PC-9 (cell line): Measurements from ENCODE around the gene SMIM9. TPM values are rescaled to one million over a fixed set of nuclear protein-coding genes. Genes with fewer than 3 reads are reported as not detected.

Experiments
- BruUV-seq: library from RNA; stranded (reverse); fragments of 400-500 nt; replicated peaks from 2 replicates; lab custom pipeline; 2021; lab: Mats Ljungman, UMichigan
- CTCF ChIA-PET: fragments of 300-600 bp; sonication (Branson Sonifier 250); formaldehyde crosslinking; loops from one replicate; lab custom pipeline; 2022; ENCODE audit warnings: antibody characterized with exemption; lab: Charles Lee
- POLR2A ChIA-PET: fragments of 300-600 bp; sonication (Branson Sonifier 250); formaldehyde crosslinking; loops from one replicate; lab custom pipeline; 2022; ENCODE audit warnings: antibody characterized with exemption; ENCODE audit not compliant: unreplicated experiment; lab: Charles Lee
- DNase-seq, 2 experiments: peaks; one replicate each; pipeline versions ENCODE4 v3.0.0 to v3.0.0-alpha.2; 2015 to 2022; ENCODE audit warnings: mixed read lengths in 1 of 2
- H2AFZ ChIP-seq: fragments of 200-600 bp; sonication (generic); 2 replicates; pipeline ENCODE4 v1.8.1; 2017; ENCODE audit warnings: antibody characterized with exemption
- H3F3A ChIP-seq: fragments of 200-600 bp; sonication (generic); 2 replicates; pipeline ENCODE4 v1.8.1; 2017; ENCODE audit warnings: antibody characterized with exemption, mild to moderate bottlenecking, low read depth; ENCODE audit not compliant: insufficient read depth
- H3K27ac ChIP-seq: fragments of 200-600 bp; sonication (generic); 2 replicates; pipeline ENCODE4 v1.6.1; 2016; ENCODE audit warnings: mixed run types
- H3K27me3 ChIP-seq: fragments of 200-600 bp; sonication (generic); 2 replicates; pipeline ENCODE4 v1.6.1; 2016; ENCODE audit warnings: low read depth, mixed run types; ENCODE audit not compliant: insufficient read depth
- H3K36me3 ChIP-seq: fragments of 200-600 bp; sonication (generic); 2 replicates; pipeline ENCODE4 v1.6.1; 2016; ENCODE audit warnings: low read depth, mixed run types
- H3K4me1 ChIP-seq: fragments of 200-600 bp; sonication (generic); replicated peaks from 2 replicates; pipeline ENCODE4 v1.6.1; 2016; ENCODE audit warnings: mixed run types; ENCODE audit not compliant: insufficient read depth
- H3K4me2 ChIP-seq: fragments of 200-600 bp; sonication (generic); 2 replicates; pipeline ENCODE4 v1.6.1; 2017; ENCODE audit warnings: mixed run types
- H3K4me3 ChIP-seq: fragments of 200-600 bp; sonication (generic); 2 replicates; pipeline ENCODE4 v1.6.1; 2016; ENCODE audit warnings: mixed run types
- H3K79me2 ChIP-seq: fragments of 200-600 bp; sonication (generic); 2 replicates; pipeline ENCODE4 v1.6.1; 2017; ENCODE audit warnings: low read depth, mixed run types
- H3K9me2 ChIP-seq: fragments of 200-600 bp; sonication (generic); 2 replicates; pipeline ENCODE4 v1.8.1; 2017; ENCODE audit warnings: mild to moderate bottlenecking; ENCODE audit not compliant: insufficient read depth
- H3K9me3 ChIP-seq: fragments of 200-600 bp; sonication (generic); 2 replicates; pipeline ENCODE4 v1.8.1; 2016; ENCODE audit warnings: low read depth; ENCODE audit not compliant: insufficient read depth
- H4K20me1 ChIP-seq: fragments of 200-600 bp; sonication (generic); 2 replicates; pipeline ENCODE4 v1.8.1; 2017; ENCODE audit not compliant: insufficient read depth
- EZH2 ChIP-seq: fragments of 200-600 bp; sonication (generic); IDR thresholded peaks from 2 replicates; pipeline ENCODE4 v1.8.0; 2017; ENCODE audit warnings: antibody characterized with exemption, low read depth
- intact Hi-C: fragments of 100-400 bp; cut with micrococcal nuclease; formaldehyde crosslinking; loops from one replicate; pipeline ENCODE4 v1.10.0; 2022; ENCODE audit not compliant: unreplicated experiment
- total RNA-seq: library from RNA; stranded (reverse); gene quantifications from 2 replicates; pipeline ENCODE4 v1.2.3, GENCODE V29; 2021
- TF ChIP-seq, protein P1 (sequence below): fragments of 200-600 bp; sonication (generic); conservative IDR thresholded peaks from 2 replicates; pipeline ENCODE4 v1.6.1; 2017; ENCODE audit warnings: mixed run types, antibody characterized with exemption, mild to moderate bottlenecking, moderate library complexity

Gene SMIM9
- total RNA-seq, 1 experiment from 2014 or later: not detected

DNA sequence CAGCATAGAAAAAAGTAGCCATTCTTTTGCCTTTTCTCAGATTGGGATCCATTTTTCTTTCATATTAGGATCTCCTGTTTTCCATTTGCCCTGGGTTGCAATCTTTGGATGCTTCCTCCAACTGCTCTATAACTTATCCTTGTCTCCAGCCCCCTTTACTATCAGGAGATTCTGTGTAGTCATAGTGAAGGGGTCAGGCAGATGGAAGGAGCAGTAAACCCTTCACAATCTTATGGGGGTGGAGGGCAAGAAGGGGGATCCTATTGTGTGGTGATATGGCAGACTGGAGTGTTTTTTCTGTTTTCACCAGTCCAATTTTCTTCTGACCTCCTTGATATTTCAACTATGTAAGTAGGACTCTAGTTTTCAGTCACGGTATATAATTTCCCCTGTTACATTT lies 1.7 kb upstream of the SMIM9 start:
- ChIA-PET CTCF (no interaction called here), POLR2A (no interaction called here)
- H4K20me1 ChIP-seq: no peaks in the 10 kb centered on the region
- no peak for DNase-seq
- H3K36me3 ChIP-seq: no peaks in the 10 kb centered on the region
- TF ChIP-seq, protein P1, sequence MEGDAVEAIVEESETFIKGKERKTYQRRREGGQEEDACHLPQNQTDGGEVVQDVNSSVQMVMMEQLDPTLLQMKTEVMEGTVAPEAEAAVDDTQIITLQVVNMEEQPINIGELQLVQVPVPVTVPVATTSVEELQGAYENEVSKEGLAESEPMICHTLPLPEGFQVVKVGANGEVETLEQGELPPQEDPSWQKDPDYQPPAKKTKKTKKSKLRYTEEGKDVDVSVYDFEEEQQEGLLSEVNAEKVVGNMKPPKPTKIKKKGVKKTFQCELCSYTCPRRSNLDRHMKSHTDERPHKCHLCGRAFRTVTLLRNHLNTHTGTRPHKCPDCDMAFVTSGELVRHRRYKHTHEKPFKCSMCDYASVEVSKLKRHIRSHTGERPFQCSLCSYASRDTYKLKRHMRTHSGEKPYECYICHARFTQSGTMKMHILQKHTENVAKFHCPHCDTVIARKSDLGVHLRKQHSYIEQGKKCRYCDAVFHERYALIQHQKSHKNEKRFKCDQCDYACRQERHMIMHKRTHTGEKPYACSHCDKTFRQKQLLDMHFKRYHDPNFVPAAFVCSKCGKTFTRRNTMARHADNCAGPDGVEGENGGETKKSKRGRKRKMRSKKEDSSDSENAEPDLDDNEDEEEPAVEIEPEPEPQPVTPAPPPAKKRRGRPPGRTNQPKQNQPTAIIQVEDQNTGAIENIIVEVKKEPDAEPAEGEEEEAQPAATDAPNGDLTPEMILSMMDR: no peak
- TF ChIP-seq EZH2: no peak
- H3F3A ChIP-seq: no peaks in the 10 kb centered on the region
- H3K4me2 ChIP-seq: no peak overlapping the region
- BruUV-seq: no TSS peak
- no peaks in the 10 kb centered on the region for H3K79me2 ChIP-seq
- H3K9me3 ChIP-seq: no peaks in the 10 kb centered on the region
- H3K9me2 ChIP-seq: no peaks in the 10 kb centered on the region
- no peak overlapping the region for H2AFZ ChIP-seq
- no peak overlapping the region for H3K27ac ChIP-seq
- H3K4me3 ChIP-seq: no peak overlapping the region
- H3K27me3 ChIP-seq: no peaks in the 10 kb centered on the region
- intact Hi-C loops: no loop called here
- no peaks in the 10 kb centered on the region for H3K4me1 ChIP-seq

DNA sequence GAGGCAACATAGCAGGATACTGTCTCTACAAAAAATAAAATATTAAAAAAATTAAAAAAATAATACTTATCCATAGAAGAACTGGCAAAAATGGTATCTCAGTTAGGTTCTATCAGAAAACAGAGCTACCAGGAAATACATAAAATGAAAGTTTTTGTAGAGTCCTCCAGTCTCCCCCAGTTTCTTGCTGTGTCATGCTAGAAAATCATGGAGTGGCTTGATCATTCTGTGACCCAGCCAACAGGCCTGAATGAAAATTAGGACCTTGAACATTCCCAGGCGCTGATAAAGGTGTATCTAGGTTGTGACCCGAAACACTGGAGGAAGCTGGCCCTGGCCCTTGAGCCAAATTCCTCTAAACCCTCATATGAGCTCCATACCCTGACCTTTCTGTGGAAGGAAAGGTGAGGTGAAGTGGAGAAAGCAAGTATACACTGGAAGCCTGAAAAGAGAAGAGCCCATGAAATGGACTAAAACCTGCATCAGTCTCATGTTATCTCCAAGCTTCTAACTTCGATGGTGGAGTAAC lies 652 bp downstream of the SMIM9 start:
- no peaks in the 10 kb centered on the region for H3K9me2 ChIP-seq
- BruUV-seq: no TSS peak
- no peaks in the 10 kb centered on the region for H3K27me3 ChIP-seq
- no peak for TF ChIP-seq EZH2
- TF ChIP-seq, protein P1: no peak
- no peak overlapping the region for H3K4me2 ChIP-seq
- H3F3A ChIP-seq: no peaks in the 10 kb centered on the region
- H3K4me3 ChIP-seq: no peak overlapping the region
- H3K9me3 ChIP-seq: no peaks in the 10 kb centered on the region
- no peak overlapping the region for H3K27ac ChIP-seq
- no peaks in the 10 kb centered on the region for H3K36me3 ChIP-seq
- CTCF ChIA-PET: no interaction called here
- H2AFZ ChIP-seq: no peak overlapping the region
- no peaks in the 10 kb centered on the region for H4K20me1 ChIP-seq
- DNase-seq: no peak
- no peaks in the 10 kb centered on the region for H3K79me2 ChIP-seq
- POLR2A ChIA-PET: no interaction called here
- intact Hi-C loops: no loop called here
- H3K4me1 ChIP-seq: no peaks in the 10 kb centered on the region

- no peak overlapping the region for H3K27ac ChIP-seq
- intact Hi-C loops: no loop called here
- BruUV-seq: no TSS peak
- no peaks in the 10 kb centered on the region for H3K36me3 ChIP-seq
- no peak overlapping the region for H3K4me3 ChIP-seq
- no peaks in the 10 kb centered on the region for H3F3A ChIP-seq
- no peak overlapping the region for H3K4me2 ChIP-seq
- TF ChIP-seq EZH2: no peak
- TF ChIP-seq, protein P1: no peak
- H3K4me1 ChIP-seq: no peaks in the 10 kb centered on the region
- H3K79me2 ChIP-seq: no peaks in the 10 kb centered on the region
- H3K27me3 ChIP-seq: no peaks in the 10 kb centered on the region
- ChIA-PET POLR2A (no interaction called here), CTCF (no interaction called here)
- no peaks in the 10 kb centered on the region for H3K9me2 ChIP-seq
- no peak overlapping the region for H2AFZ ChIP-seq
- no peaks in the 10 kb centered on the region for H4K20me1 ChIP-seq
- H3K9me3 ChIP-seq: no peaks in the 10 kb centered on the region
- no peak for DNase-seq
Observed at GRCh38 chrX:154829926-154830442, 4.5 kb downstream of the SMIM9 start.
